SK-N-SH (cell line): ENCODE data around the gene WFIKKN1. TPM values are rescaled to one million over a fixed set of nuclear protein-coding genes. Genes with fewer than 3 reads are reported as not detected.

ENCODE experiments used
- CTCF ChIA-PET: fragments of 300-600, 350-600 bp; formaldehyde crosslinking; extraction: SDS; loops from one replicate; lab custom pipeline; 2021; lab: Yijun Ruan, JAX
- POLR2A ChIA-PET: fragments of 350-600 bp; sonication (Branson Sonifier 250); formaldehyde crosslinking; extraction: SDS; loops from one replicate; lab custom pipeline; 2020; ENCODE audit warnings: antibody characterized with exemption, inconsistent platforms; lab: Yijun Ruan, JAX
- DNase-seq: peaks from one replicate; pipeline ENCODE4 v3.0.0; 2012
- H2AFZ ChIP-seq: fragments of 200-600 bp; sonication (generic); 2 replicates; pipeline ENCODE4 v1.8.1; 2016; ENCODE audit warnings: antibody characterized with exemption, mild to moderate bottlenecking, low read depth
- H3F3A ChIP-seq: fragments of 200-600 bp; sonication (generic); replicated peaks from 2 replicates; pipeline ENCODE3; 2016; ENCODE audit warnings: antibody characterized with exemption, mild to moderate bottlenecking; ENCODE audit not compliant: insufficient read depth
- H3K27ac ChIP-seq, 2 experiments: fragments of 200-500 bp in 1 of 2; fragments of 200-600 bp in 1 of 2; sonication (Bioruptor generic) in 1 of 2; sonication (generic), shearing (Covaris generic) in 1 of 2; 2 replicates each; pipeline versions ENCODE4 v1.5.1 to v1.6.1; 2014 to 2016; ENCODE audit warnings: low read depth in 2 of 2, inconsistent platforms in 1 of 2, low read length in 1 of 2, mild to moderate bottlenecking in 1 of 2, mixed read lengths in 1 of 2
- H3K27me3 ChIP-seq: fragments of 200-600 bp; sonication (generic), shearing (Covaris generic); 2 replicates; pipeline ENCODE4 v1.6.1; 2016; ENCODE audit warnings: mixed run types; ENCODE audit not compliant: insufficient read depth
- H3K36me3 ChIP-seq, 2 experiments: fragments of 200-500 bp in 1 of 2; fragments of 200-600 bp in 1 of 2; sonication (Bioruptor generic) in 1 of 2; sonication (generic) in 1 of 2; replicated peaks in 1 of 2; 2 replicates each; pipeline versions ENCODE3 to v1.5.1; 2014 to 2016; ENCODE audit warnings: low read length in 1 of 2, mild to moderate bottlenecking in 1 of 2; ENCODE audit not compliant: insufficient read depth in 2 of 2, control insufficient read depth in 1 of 2
- H3K4me1 ChIP-seq, 2 experiments: fragments of 200-500 bp in 1 of 2; fragments of 200-600 bp in 1 of 2; sonication (Bioruptor generic) in 1 of 2; sonication (generic), shearing (Covaris generic) in 1 of 2; 2 replicates each; pipeline versions ENCODE4 v1.5.1 to v1.6.1; 2014 to 2016; ENCODE audit warnings: low read depth in 1 of 2, low read length in 1 of 2, mixed run types in 1 of 2; ENCODE audit not compliant: insufficient read depth in 2 of 2, control insufficient read depth in 1 of 2
- H3K4me2 ChIP-seq: fragments of 200-600 bp; sonication (generic), shearing (Covaris generic); 2 replicates; pipeline ENCODE4 v1.6.1; 2017; ENCODE audit warnings: mixed run types
- H3K4me3 ChIP-seq, 2 experiments: fragments of 200-500 bp in 1 of 2; fragments of 200-600 bp in 1 of 2; sonication (Bioruptor generic) in 1 of 2; sonication (generic), shearing (Covaris generic) in 1 of 2; 2 replicates each; pipeline versions ENCODE4 v1.5.1 to v1.8.1; 2014 to 2016; ENCODE audit warnings: low read depth in 2 of 2, inconsistent platforms in 1 of 2, low read length in 1 of 2, mild to moderate bottlenecking in 1 of 2, mixed read lengths in 1 of 2, moderate library complexity in 1 of 2
- H3K79me2 ChIP-seq: fragments of 200-600 bp; sonication (generic); 2 replicates; pipeline ENCODE4 v1.8.1; 2017; ENCODE audit warnings: mild to moderate bottlenecking; ENCODE audit not compliant: insufficient read depth
- H3K9ac ChIP-seq: fragments of 200-600 bp; sonication (generic); 2 replicates; pipeline ENCODE4 v1.6.1; 2017; ENCODE audit warnings: mixed run types
- H3K9me2 ChIP-seq: fragments of 200-600 bp; sonication (generic); 2 replicates; pipeline ENCODE4 v1.6.1; 2017; ENCODE audit warnings: mixed run types
- H3K9me3 ChIP-seq: fragments of 200-600 bp; sonication (generic); 2 replicates; pipeline ENCODE4 v1.6.1; 2017; ENCODE audit warnings: mixed run types, mild to moderate bottlenecking, moderate library complexity
- H4K20me1 ChIP-seq: fragments of 200-600 bp; sonication (generic); 2 replicates; pipeline ENCODE4 v1.6.1; 2017; ENCODE audit warnings: mild to moderate bottlenecking, mixed run types; ENCODE audit not compliant: insufficient read depth
- CTCF ChIP-seq: fragments of 200-600 bp; sonication (generic); IDR thresholded peaks from 2 replicates; pipeline ENCODE4 v1.6.1; 2017; ENCODE audit warnings: antibody characterized with exemption, mild to moderate bottlenecking, moderate library complexity
- EP300 ChIP-seq, 2 experiments: IDR thresholded peaks; 2 replicates each; pipeline versions ENCODE4 v1.4.0 to v1.6.1; 2012; ENCODE audit warnings: borderline replicate concordance in 1 of 2, low read depth in 1 of 2, low read length in 1 of 2
- EZH2phosphoT487 ChIP-seq: fragments of 200-600 bp; sonication (generic); IDR thresholded peaks from 2 replicates; pipeline ENCODE4 v1.6.1; 2017; ENCODE audit warnings: low read depth, mixed run types, mild to moderate bottlenecking, antibody characterized with exemption, moderate library complexity, borderline replicate concordance
- FOSL2 ChIP-seq: IDR thresholded peaks from 2 replicates; pipeline ENCODE4 v1.4.0; 2012; ENCODE audit warnings: low read depth, mild to moderate bottlenecking, moderate library complexity, borderline replicate concordance
- FOXM1 ChIP-seq: IDR thresholded peaks from 2 replicates; pipeline ENCODE4 v1.4.0; 2012; ENCODE audit warnings: low read depth, mild to moderate bottlenecking
- GABPA ChIP-seq: IDR thresholded peaks from 2 replicates; pipeline ENCODE4 v1.4.0; 2012; ENCODE audit warnings: low read depth, mild to moderate bottlenecking
- GATA2 ChIP-seq: sonication (generic); formaldehyde crosslinking; IDR thresholded peaks from 2 replicates; pipeline ENCODE4 v1.5.0; 2020; ENCODE audit warnings: mild to moderate bottlenecking, missing genetic modification reagents
- IRF3 ChIP-seq: fragments of 150-350 bp; IDR thresholded peaks from 2 replicates; pipeline ENCODE4 v1.6.1; 2016; ENCODE audit warnings: mild to moderate bottlenecking, low read depth, low read length
- JUND ChIP-seq: IDR thresholded peaks from 2 replicates; pipeline ENCODE4 v1.4.0; 2012
- NRF1 ChIP-seq: IDR thresholded peaks from 2 replicates; pipeline ENCODE4 v1.6.1; 2012; ENCODE audit warnings: low read depth, mild to moderate bottlenecking, low read length
- PBX3 ChIP-seq: IDR thresholded peaks from 2 replicates; pipeline ENCODE4; 2012
- RAD21 ChIP-seq: IDR thresholded peaks from 2 replicates; pipeline ENCODE4 v1.6.1; 2012; ENCODE audit warnings: mild to moderate bottlenecking, low read length
- RCOR1 ChIP-seq: fragments of 150-350 bp; IDR thresholded peaks from 2 replicates; pipeline ENCODE4 v1.6.1; 2017; ENCODE audit warnings: antibody characterized with exemption, low read length
- RFX5 ChIP-seq: IDR thresholded peaks from 2 replicates; pipeline ENCODE4 v1.6.1; 2012; ENCODE audit warnings: mild to moderate bottlenecking, improper control_type of control experiment, low read length
- RXRA ChIP-seq: IDR thresholded peaks from 2 replicates; pipeline ENCODE4 v1.4.0; 2012; ENCODE audit warnings: low read depth, mild to moderate bottlenecking, borderline replicate concordance
- SIN3A ChIP-seq: IDR thresholded peaks from 2 replicates; pipeline ENCODE4 v1.6.1; 2012; ENCODE audit warnings: low read depth, mild to moderate bottlenecking, low read length, moderate library complexity, borderline replicate concordance
- SMC3 ChIP-seq: IDR thresholded peaks from 2 replicates; pipeline ENCODE4 v1.6.1; 2012; ENCODE audit warnings: low read depth, low read length, improper control_type of control experiment
- TCF12 ChIP-seq: IDR thresholded peaks from 2 replicates; pipeline ENCODE4 v1.4.0; 2012
- TEAD4 ChIP-seq: IDR thresholded peaks from 2 replicates; pipeline ENCODE4 v1.4.0; 2012; ENCODE audit warnings: mild to moderate bottlenecking, borderline replicate concordance; ENCODE audit not compliant: insufficient read depth
- ZBTB33 ChIP-seq: IDR thresholded peaks from 2 replicates; pipeline ENCODE4 v1.4.0; 2012; ENCODE audit warnings: low read depth, borderline replicate concordance
- WGBS: methylation state at CpG from one replicate; pipeline ENCODE4 v1.1.6; 2017; ENCODE audit warnings: low lambda C conversion rate; 5-methylcytosine and 5-hydroxymethylcytosine counted together
- polyA plus RNA-seq, 3 experiments: library from polyadenylated mRNA; depleted of rRNA; stranded (reverse); fragments of >200 nt; gene quantifications; 2 replicates each; pipeline ENCODE4 v1.2.3, GENCODE V29; 2012

Gene WFIKKN1
- polyA plus RNA-seq, 1 of the 3 experiments (the other 2 are of a cell fraction), result 0.16 TPM

GRCh38 chr16:616733-617586 lies 13.8 kb upstream of the WFIKKN1 start:
- Histone ChIP-seq H3F3A (no peaks in the 10 kb centered on the region), H3K4me3 (no peak overlapping the region), H3K4me2 (no peak overlapping the region), H3K36me3 (no peaks in the 10 kb centered on the region), H3K9ac (no peak overlapping the region), H3K27me3 (no peaks in the 10 kb centered on the region), H2AFZ (no peak overlapping the region), H3K4me1 (no peaks in the 10 kb centered on the region; a peak in 1 of 4 replicates), H3K79me2 (peaks cover 5% of the 10 kb centered on the region; the same call in 1 of the 2 replicates), H3K9me2 (no peaks in the 10 kb centered on the region), H3K9me3 (no peaks in the 10 kb centered on the region), H4K20me1 (peaks cover 10% of the 10 kb centered on the region; the same call in 1 of the 2 replicates), H3K27ac (no peak overlapping the region)
- ChIA-PET POLR2A (no interaction called here), CTCF (no interaction called here)
- no peak for DNase-seq
- 98% methylated on average over 28 of the region's 39 CpGs for WGBS
- no peak for TF ChIP-seq FOXM1
- TF ChIP-seq SIN3A, result no peak
- no peak for TF ChIP-seq GATA2 (CRISPR knock-in tag)
- no peak for TF ChIP-seq RAD21
- no peak for TF ChIP-seq RCOR1

GRCh38 chr16:617855-618254 lies 12.9 kb upstream of the WFIKKN1 start:
- 94% methylated on average over 12 of the region's 16 CpGs for WGBS
- H3K79me2 ChIP-seq, result peaks cover 6% of the 10 kb centered on the region; the same call in 1 of the 2 replicates

More at GRCh38 chr16:617855-618254, 12.9 kb upstream of the WFIKKN1 start:
- Histone ChIP-seq H3K27ac (no peak overlapping the region), H3K4me1 (no peaks in the 10 kb centered on the region; a peak in 1 of 4 replicates), H3K9me2 (no peaks in the 10 kb centered on the region), H3F3A (no peaks in the 10 kb centered on the region), H4K20me1 (peaks cover 10% of the 10 kb centered on the region; the same call in 1 of the 2 replicates), H3K9me3 (no peaks in the 10 kb centered on the region), H3K4me3 (no peak overlapping the region), H3K4me2 (no peak overlapping the region), H3K9ac (no peak overlapping the region), H3K27me3 (no peaks in the 10 kb centered on the region)
- DNase-seq, result no peak
- TF ChIP-seq PBX3 (no peak), FOSL2 (no peak), SIN3A (no peak), IRF3 (no peak), ZBTB33 (no peak), NRF1 (no peak), EZH2phosphoT487 (no peak), CTCF (no peak), RXRA (no peak), TCF12 (no peak), GABPA (no peak), RAD21 (no peak), FOXM1 (no peak), SMC3 (no peak), RCOR1 (no peak), JUND (no peak), RFX5 (no peak), GATA2 (CRISPR knock-in tag) (no peak), EP300 (IDR thresholded peaks at IDR 0.05; ENCODE audit: borderline replicate concordance in 1 of 2, low read depth in 1 of 2, low read length in 1 of 2) (no peak), TEAD4 (no peak)
- TF ChIP-seq, all 33 proteins: peak for 0
- H2AFZ ChIP-seq, result no peak overlapping the region
- H3K36me3 ChIP-seq, result no peaks in the 10 kb centered on the region
- POLR2A ChIA-PET, result no interaction called here
- CTCF ChIA-PET, result no interaction called here
